ENCODE results near the gene DLGAP3.

- TF ChIP-seq, protein P1, sequence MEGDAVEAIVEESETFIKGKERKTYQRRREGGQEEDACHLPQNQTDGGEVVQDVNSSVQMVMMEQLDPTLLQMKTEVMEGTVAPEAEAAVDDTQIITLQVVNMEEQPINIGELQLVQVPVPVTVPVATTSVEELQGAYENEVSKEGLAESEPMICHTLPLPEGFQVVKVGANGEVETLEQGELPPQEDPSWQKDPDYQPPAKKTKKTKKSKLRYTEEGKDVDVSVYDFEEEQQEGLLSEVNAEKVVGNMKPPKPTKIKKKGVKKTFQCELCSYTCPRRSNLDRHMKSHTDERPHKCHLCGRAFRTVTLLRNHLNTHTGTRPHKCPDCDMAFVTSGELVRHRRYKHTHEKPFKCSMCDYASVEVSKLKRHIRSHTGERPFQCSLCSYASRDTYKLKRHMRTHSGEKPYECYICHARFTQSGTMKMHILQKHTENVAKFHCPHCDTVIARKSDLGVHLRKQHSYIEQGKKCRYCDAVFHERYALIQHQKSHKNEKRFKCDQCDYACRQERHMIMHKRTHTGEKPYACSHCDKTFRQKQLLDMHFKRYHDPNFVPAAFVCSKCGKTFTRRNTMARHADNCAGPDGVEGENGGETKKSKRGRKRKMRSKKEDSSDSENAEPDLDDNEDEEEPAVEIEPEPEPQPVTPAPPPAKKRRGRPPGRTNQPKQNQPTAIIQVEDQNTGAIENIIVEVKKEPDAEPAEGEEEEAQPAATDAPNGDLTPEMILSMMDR (IDR thresholded peaks at IDR 0.05): no peak
- TF ChIP-seq POLR2A (IDR thresholded peaks at IDR 0.05) (no peak), EP300 (IDR thresholded peaks at IDR 0.05) (no peak)
Observed at GRCh38 chr1:34906222-34906621, 23.2 kb downstream of the DLGAP3 start.

Measured in suprapubic skin (tissue), 3 donors.